HL-60 (cell line): ENCODE data around the gene SLC7A4.

Experiments
- GABPA ChIP-seq: IDR thresholded peaks from 2 replicates; pipeline ENCODE4 v1.6.1; 2012; ENCODE audit warnings: low read depth
- POLR2AphosphoS5 ChIP-seq: IDR thresholded peaks from 2 replicates; pipeline ENCODE4 v1.6.1; 2012; ENCODE audit warnings: low read depth
- REST ChIP-seq: IDR thresholded peaks from 2 replicates; pipeline ENCODE4 v1.6.1; 2012; ENCODE audit warnings: low read depth; ENCODE audit not compliant: insufficient replicate concordance
- SPI1 ChIP-seq: IDR thresholded peaks from 2 replicates; pipeline ENCODE4 v1.6.1; 2012; ENCODE audit warnings: low read depth, mild to moderate bottlenecking, borderline replicate concordance
- TF ChIP-seq, protein P1 (sequence below): IDR thresholded peaks from one replicate; pipeline ENCODE4 v1.5.1; 2011; ENCODE audit warnings: low read length, control low read depth, inconsistent platforms; ENCODE audit not compliant: insufficient read depth

DNA sequence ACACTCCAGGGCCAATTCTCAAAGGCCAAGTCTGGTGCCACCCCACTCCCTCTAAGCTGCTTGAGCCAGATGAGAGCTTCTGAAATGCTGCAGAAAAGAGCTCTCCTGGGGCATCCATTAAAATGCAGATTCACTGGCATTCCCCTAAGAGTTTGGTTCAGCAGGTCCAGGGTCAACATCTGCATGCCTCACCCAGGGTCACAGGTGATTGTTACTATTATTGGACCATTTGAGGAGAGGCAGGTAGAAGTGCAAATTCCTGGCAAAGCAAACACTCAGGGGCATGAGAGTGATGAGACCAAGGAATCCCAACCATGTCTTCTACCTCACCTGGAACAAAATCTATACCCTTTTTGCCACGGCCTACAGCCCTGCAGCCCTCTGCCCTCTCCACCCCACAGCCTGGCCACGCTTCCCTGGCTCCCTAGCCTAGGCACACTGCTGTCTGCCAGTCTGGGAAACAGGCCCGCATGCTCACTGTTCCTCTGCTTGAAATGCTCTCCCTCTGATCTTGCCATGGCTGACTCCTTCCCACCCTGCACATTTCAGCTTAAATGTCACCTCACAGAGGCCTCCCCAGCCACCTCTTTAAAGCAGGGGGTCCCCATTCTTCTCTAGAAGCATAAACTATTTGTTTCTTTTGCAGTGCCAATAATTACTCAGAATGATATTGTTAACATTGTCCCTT lies 21.8 kb downstream of the SLC7A4 start:
- TF ChIP-seq GABPA: no peak
- TF ChIP-seq, protein P1, sequence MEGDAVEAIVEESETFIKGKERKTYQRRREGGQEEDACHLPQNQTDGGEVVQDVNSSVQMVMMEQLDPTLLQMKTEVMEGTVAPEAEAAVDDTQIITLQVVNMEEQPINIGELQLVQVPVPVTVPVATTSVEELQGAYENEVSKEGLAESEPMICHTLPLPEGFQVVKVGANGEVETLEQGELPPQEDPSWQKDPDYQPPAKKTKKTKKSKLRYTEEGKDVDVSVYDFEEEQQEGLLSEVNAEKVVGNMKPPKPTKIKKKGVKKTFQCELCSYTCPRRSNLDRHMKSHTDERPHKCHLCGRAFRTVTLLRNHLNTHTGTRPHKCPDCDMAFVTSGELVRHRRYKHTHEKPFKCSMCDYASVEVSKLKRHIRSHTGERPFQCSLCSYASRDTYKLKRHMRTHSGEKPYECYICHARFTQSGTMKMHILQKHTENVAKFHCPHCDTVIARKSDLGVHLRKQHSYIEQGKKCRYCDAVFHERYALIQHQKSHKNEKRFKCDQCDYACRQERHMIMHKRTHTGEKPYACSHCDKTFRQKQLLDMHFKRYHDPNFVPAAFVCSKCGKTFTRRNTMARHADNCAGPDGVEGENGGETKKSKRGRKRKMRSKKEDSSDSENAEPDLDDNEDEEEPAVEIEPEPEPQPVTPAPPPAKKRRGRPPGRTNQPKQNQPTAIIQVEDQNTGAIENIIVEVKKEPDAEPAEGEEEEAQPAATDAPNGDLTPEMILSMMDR: no peak
- no peak for TF ChIP-seq REST
- TF ChIP-seq POLR2AphosphoS5: no peak
- TF ChIP-seq SPI1: no peak
